ENCODE data around the gene HMGXB3.
"Not testable (repeated sequence)": the region's sequence is repeated elsewhere in the genome, so short reads cannot be mapped to it uniquely, and the experiment has no call there.

Gene HMGXB3

DNA sequence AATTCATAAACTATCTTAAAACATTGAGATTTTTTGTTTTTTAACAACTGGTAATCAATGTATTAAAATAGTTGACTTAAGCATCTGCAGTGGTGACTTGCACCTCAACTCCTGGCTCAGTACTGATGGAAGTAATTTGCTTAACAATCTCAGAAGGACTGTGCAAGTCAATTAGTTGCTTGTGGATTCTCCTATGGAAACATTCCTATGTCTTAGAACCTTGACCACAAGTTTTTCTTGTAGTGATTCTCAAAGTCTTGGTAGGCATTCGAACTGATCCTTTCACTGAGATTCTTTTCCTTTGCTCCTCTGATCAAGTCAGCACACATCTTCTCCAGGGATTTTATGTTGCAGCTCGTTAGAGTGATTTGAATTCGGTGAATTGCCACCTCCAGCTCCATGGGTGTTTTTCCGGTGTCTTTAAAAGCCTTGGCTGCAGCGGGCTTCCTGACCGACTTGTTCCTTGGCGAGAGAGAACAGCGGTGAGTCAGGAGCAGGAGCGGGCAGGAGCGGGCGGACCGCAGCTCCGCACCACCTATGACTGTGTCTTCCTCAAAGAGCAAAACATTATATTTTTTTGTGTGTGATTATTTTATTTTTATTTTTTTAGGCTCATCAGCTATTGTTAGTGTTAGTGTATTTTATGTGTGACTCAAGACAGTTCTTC, 21.1 kb downstream of the HMGXB3 start:
- no peak for DNase-seq

DNA sequence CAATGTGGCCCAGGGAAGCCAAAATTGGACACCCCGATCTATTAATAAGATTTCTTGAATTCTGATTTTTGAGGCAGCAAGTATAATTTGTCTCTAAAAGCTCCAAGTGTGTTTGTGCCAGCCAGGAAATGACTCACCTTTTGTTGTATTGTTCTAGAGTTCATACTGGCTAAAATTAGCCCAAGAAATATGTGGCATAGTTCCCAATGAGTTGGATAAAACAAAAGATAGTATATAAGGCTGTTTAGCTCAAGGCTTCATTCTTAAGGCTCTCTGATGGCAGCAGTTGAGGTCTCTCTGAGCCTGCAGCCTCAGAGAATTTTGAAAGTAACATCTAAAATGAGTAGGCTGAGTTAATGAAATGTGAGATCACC, 21.6 kb downstream of the HMGXB3 start:
- DNase-seq = no peak

DNA sequence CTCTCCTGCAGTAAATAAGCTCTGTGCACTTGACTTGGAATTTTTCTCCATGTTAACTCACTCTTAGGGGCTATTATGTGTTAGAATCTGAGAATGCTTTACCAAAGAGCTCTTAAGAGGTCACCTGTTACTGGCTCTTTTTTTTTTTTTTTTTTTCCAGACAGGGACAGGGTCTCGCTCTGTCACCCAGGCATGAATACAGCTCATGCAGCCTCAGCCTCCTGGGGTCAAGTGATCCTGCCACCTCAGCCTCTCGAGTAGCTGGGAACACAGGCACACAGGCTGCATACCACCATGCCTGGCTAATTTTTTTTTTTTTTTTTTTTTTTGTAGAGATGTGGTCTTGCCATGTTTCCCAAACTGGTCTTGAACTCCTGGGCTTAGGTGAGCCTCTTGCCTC, 22.1 kb downstream of the HMGXB3 start:
- DNase-seq = no peak

- DNase-seq = no peak
Observed at GRCh38 chr5:150023136-150023535, 22.6 kb downstream of the HMGXB3 start.

DNA sequence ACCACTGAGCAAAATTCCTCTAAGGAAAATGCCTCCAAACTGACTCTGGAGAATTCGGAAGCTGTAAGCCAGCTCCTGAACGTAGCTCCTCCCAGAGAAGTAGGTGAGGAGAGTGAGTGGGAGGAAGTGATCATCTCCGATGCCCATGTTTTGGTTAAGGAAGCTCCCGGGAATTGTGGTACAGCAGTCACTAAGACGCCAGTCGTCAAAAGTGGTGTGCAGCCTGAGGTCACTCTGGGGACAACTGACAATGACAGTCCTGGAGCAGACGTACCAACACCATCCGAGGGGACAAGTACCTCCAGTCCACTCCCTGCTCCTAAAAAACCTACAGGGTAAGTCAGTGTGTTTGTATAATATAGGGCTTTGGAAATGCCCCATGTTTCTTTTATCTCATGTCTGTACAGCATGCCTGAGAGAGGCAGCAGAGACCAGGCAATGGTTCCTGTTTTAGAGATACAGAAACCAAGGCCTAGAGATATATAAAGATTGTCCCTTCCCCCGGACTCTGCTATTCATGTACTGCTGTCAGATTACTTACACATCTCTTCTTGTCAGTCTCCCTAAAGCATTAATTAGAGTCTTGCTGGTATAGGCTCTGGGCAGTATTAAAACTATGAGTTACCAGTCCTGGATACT, 23.9 kb downstream of the HMGXB3 start:
- no peak for DNase-seq

DNA sequence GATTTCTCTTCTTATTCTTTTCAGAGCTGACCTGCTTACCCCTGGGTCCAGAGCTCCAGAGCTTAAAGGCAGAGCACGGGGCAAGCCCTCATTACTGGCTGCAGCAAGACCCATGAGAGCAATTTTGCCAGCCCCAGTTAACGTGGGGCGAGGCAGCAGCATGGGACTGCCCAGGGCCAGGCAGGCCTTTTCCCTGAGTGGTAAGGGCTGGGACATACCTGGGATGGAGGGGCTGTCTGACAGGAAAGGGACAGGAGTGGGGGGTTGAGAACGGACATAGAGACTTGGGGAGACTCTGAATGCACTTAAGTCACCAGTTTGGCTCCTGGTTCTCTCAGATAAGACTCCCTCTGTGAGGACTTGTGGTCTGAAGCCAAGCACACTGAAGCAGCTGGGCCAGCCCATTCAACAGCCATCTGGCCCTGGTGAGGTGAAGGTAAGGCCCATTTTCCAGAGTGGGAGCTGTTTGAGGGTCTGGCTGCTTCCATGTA, 26.2 kb downstream of the HMGXB3 start:
- no peak for DNase-seq

DNA sequence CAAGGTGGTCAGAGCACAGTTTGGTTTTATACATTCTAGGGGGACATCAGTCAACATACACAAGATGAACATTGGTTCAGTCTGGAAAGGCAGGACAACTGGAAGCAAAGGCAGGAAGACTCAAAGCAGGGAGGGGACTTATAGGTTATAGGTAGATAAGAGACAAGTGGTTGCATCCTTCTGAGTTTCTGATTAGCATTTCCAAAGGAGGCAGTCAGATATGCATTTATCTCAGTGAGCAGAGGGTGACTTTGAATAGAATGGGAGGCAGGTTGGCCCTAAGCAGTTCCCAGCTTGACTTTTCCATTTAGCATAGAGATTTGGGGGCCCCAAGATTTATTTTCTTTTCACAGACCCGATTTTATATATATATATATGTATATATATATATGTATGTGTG, 27.5 kb downstream of the HMGXB3 start:
- not testable (repeated sequence) for DNase-seq

DNA sequence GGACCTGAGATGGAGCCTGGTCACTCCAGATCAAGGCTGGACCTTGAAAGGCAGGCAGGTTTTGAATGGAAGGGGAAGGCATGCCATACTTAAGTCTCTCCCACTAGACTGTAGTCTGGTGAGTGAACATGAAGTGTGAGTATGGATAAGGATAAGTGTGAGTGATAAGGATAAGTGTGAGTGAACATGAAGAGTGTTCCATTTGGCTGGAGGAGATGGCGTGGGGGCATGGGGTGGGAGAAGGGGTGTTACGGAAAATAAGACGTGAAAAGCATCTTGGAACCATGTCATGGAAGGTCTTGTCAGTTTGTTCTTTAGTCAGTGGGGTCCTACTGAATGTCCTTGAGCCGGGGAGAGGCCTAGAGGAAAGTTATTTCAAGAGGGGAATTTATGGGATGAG, 32.8 kb downstream of the HMGXB3 start:
- no peak for DNase-seq

DNA sequence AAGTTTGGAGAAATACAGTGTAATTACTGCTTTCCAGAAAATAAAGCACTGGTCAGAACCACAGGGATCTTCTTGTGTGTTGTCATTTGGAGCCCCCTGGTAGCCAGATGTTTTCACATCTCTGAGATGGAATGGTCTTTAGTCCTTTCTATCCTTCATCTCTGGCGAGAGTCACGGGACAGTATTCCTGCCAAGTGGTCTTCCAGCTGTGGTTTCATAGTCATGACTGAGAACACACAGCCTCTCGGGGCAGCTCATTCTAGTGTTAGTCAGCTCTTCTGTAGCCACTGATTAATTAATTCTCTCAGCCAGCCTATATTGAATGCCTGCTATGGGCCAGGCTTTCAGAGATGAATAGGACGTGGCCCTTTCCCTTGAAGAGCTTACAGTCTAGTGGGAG, 34.1 kb downstream of the HMGXB3 start:
- no peak for DNase-seq

DNA sequence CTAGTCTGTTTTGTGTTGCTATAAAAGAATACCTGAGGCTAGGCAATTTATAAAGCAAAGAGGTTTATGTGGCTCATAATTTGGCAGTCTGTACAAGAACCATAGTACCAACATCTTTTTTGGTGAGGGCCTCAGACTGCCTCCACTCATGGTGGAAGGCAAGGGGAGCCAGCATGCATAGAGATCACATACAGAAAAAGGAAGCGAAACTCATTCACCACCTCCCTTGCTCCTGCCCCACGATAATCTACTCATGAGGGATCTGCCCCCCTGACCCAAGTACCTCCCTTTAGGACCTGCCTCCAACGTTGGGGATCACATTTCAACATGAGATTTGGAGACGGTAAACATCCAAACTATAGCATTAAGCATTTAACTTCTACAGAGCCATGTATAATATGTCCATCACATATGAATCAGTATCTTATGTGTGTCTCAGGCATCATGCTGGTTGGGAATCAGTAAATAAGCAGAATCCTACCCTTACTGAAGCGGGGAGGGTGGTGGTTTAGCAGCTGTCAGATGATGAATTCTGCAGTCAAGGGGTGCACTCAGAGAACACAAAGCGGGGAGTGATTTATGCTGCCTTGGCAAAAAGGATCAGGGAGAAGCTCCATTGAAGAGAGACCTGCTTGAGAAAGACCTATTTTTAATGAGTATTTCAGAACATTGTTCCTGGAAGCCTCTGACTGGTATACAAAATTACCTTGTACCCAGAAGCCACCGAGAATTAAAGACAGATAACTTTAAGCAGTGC, 34.8 kb downstream of the HMGXB3 start:
- DNase-seq = no peak

GRCh38 chr5:150036513-150036912, 36.0 kb downstream of the HMGXB3 start:
- no peak for DNase-seq

DNA sequence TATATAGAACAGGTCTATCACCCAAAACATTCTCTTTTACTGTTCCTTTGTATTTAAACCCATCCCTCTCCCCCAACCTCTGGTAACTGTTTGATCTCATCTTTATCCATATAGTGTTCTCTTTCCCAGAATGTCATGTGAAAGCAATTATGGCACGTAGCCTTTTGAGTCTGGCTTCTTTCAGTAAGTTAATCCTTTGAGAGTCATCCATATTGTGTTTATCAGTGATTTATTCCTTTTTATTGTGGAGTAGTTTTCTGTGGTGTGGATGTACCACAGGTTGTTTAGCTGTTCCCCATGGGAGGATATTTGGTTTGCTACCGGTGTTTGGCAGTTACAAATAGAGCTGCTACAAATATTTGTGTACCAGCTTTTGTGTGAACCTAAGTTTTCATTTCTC, 38.0 kb downstream of the HMGXB3 start:
- DNase-seq = no peak

DNA sequence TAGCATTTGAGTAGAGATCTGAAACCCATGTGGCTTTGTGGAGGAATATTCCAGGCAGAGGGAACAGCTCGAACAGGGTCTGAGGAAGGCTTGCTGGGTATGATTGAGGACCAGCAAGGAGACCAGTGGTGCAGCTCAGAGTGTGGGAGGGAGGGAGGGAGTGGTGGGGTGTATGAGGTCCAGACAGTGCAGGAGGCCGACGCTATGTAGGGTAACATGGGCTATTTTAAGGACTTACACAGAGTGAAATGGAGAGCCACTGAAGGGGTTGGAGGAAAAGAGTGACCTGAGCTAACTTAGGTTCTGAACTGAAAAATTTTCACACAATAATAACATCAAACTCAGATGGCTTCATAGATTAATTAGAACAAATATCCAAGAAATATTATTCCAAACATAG, 41.9 kb downstream of the HMGXB3 start:
- DNase-seq = no peak

- DNase-seq = no peak
Observed at GRCh38 chr5:150043657-150044328, 43.3 kb downstream of the HMGXB3 start.

- DNase-seq = no peak
Observed at GRCh38 chr5:150044329-150044681, 43.8 kb downstream of the HMGXB3 start.

DNA sequence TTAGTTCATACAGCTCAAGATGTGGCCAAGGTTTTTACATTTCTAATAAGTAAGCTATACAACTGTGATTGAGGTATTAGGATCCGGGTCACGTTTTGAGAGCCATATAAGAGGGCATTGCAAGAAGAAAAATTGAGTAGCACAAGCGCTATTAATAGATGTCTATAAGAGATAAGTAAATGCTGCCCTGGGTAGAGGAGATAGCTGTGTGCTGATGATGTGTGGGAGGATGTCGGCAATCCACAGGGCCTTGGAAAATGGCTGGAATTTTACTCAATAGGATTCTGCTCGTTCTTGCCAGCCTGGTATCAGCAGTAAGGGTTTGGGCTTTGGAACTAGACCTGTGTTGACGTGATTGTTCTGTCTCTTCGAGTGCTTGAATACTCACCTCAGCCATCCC, 44.2 kb downstream of the HMGXB3 start:
- DNase-seq = no peak

- no peak for DNase-seq
Observed at GRCh38 chr5:150045549-150045948, 45.0 kb downstream of the HMGXB3 start.

DNA sequence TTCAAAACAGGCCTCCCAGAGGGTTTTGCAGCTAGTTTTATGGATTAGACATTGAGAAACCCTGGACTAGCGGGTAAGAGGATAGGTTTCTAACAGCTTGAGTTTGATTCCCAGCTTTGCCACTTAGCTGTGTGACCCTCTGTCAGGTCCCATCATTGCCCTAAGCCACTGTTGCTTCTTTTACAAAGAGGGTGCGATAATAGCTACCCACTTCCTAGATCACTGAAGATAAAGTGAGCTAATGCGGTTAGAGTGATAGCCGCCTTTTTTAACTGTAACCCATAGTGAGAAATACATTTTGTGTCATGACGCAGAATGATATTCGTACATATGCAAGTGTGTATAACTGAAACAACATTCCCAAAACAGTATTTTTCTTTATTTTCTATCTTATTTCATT, 45.5 kb downstream of the HMGXB3 start:
- DNase-seq = no peak

- not testable (repeated sequence) for DNase-seq
Observed at GRCh38 chr5:150050172-150050811, 49.8 kb downstream of the HMGXB3 start.

DNA sequence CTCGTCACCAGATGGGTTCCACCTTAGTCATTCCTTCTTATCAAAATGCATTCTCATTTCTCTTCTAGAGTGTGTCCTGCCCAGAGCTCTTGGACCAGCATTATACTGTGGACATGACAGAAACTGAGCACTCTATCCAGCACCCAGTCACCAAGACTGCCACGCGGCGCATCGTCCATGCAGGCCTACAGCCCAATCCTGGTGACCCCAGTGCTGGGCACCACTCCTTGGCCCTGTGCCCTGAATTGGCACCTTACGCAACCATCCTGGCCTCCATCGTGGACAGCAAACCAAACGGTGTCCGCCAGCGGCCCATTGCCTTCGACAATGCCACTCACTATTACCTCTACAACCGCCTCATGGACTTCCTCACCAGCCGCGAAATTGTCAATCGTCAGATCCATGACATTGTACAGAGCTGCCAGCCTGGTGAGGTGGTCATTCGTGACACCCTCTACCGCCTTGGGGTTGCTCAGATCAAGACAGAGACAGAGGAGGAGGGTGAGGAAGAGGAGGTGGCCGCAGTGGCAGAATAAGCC, 51.2 kb downstream of the HMGXB3 start:
- DNase-seq = no peak

GRCh38 chr5:150052226-150052955, 51.9 kb downstream of the HMGXB3 start:
- no peak for DNase-seq
